Testis (tissue), 3 donors: ENCODE results near the gene SMARCAD1. TPM values are rescaled to one million over a fixed set of nuclear protein-coding genes. Genes with fewer than 3 reads are reported as not detected.

Source experiments
- DNase-seq: peaks from one replicate; pipeline ENCODE4 v3.0.0-alpha.2; 2019
- H3K27ac ChIP-seq, 2 donors: fragments of 200-600 bp; sonication (generic); one replicate each; pipeline ENCODE4 v1.5.1; 2019
- H3K27me3 ChIP-seq: fragments of 200-600 bp; sonication (generic); one replicate; pipeline ENCODE4 v1.5.1; 2019
- H3K36me3 ChIP-seq: fragments of 200-600 bp; sonication (generic); one replicate; pipeline ENCODE4 v1.5.1; 2017; ENCODE audit warnings: low read depth; ENCODE audit errors: missing control alignments
- H3K4me1 ChIP-seq: fragments of 200-600 bp; sonication (generic); one replicate; pipeline ENCODE4 v1.5.1; 2019
- H3K4me3 ChIP-seq, 2 donors: fragments of 200-600 bp; sonication (generic); one replicate each; pipeline ENCODE4 v1.5.1; 2017 to 2019
- H3K9me3 ChIP-seq: fragments of 200-600 bp; sonication (generic); one replicate; pipeline ENCODE4 v1.5.1; 2017
- POLR2A ChIP-seq: fragments of 450-650 bp; IDR thresholded peaks from one replicate; pipeline ENCODE4 v1.6.1; 2017; ENCODE audit warnings: antibody characterized with exemption, mild to moderate bottlenecking, moderate library complexity
- WGBS, 2 donors: methylation state at CpG; one replicate each; pipeline ENCODE4 v1.1.5; 2018; 5-methylcytosine and 5-hydroxymethylcytosine counted together
- intact Hi-C: fragments of 100-400 bp; cut with DNase I; formaldehyde crosslinking; loops from one replicate; pipeline ENCODE4 v1.15.1; 2023; ENCODE audit warnings: low total_unique reads
- polyA plus RNA-seq: library from polyadenylated mRNA; stranded (reverse); fragments of 350-450 nt; fragmentation: Illumina TruSeq; extraction: RNeasy Lipid Tissue Mini Kit (QIAGEN cat#74804); gene quantifications from one replicate; pipeline ENCODE4 v1.2.3, GENCODE V29; 2014; ENCODE audit warnings: low read depth, low replicate concordance; ENCODE audit not compliant: insufficient read depth
- total RNA-seq, 2 donors: library from RNA; depleted of rRNA; stranded (reverse); fragments of >200 nt; gene quantifications; one replicate each; pipeline ENCODE4 v1.2.3, GENCODE V29; 2016
- TF ChIP-seq, protein P1 (sequence below), 3 experiments: fragments of 450-650 bp in 2 of 3; fragments of 200-600 bp in 1 of 3; sonication (generic) in 1 of 3; IDR thresholded peaks; one replicate each; pipeline ENCODE4 v1.5.1; 2016 to 2019; ENCODE audit warnings: antibody characterized with exemption in 3 of 3, mild to moderate bottlenecking in 2 of 3, moderate library complexity in 1 of 3

SMARCAD1 gene
- total and polyA plus RNA-seq, 3 donors from 2014 or later, result 17.4 to 35.6 (median 31.7) TPM

DNA sequence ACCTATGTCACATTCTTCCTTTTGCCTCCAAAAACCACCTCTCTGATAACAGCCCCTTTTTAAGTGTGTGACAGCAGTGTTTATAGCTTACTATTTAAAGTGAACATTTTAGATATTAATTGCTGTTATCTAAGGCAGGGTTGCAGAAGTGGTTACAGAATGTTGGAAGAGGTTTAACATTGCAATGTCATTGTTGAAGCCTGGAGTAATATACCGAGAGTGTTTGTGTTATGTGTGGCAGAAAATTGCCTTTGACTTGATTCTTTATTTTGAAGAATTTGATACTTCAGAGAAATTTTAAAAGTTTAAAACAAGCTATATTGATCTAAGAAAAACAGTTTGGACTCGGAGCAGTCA, 37.1 kb downstream of the SMARCAD1 start:
- TF ChIP-seq, protein P1, sequence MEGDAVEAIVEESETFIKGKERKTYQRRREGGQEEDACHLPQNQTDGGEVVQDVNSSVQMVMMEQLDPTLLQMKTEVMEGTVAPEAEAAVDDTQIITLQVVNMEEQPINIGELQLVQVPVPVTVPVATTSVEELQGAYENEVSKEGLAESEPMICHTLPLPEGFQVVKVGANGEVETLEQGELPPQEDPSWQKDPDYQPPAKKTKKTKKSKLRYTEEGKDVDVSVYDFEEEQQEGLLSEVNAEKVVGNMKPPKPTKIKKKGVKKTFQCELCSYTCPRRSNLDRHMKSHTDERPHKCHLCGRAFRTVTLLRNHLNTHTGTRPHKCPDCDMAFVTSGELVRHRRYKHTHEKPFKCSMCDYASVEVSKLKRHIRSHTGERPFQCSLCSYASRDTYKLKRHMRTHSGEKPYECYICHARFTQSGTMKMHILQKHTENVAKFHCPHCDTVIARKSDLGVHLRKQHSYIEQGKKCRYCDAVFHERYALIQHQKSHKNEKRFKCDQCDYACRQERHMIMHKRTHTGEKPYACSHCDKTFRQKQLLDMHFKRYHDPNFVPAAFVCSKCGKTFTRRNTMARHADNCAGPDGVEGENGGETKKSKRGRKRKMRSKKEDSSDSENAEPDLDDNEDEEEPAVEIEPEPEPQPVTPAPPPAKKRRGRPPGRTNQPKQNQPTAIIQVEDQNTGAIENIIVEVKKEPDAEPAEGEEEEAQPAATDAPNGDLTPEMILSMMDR (IDR thresholded peaks at IDR 0.05), result no peak
- TF ChIP-seq POLR2A, result no peak
- H3K4me1 ChIP-seq, result no peaks in the 10 kb centered on the region
- intact Hi-C loops, result no loop called here
- no peaks in the 10 kb centered on the region for H3K27me3 ChIP-seq
- H3K36me3 ChIP-seq, result no peaks in the 10 kb centered on the region
- WGBS, 2 donors, result 65 to 82% methylated on average over 2 of the region's 2 CpGs
- H3K9me3 ChIP-seq, result no peaks in the 10 kb centered on the region
- no peak overlapping the region for H3K27ac ChIP-seq
- H3K4me3 ChIP-seq, result no peak overlapping the region
- no peak for DNase-seq

- TF ChIP-seq POLR2A, result no peak
- TF ChIP-seq, protein P1 (IDR thresholded peaks at IDR 0.05), result no peak
- no peak overlapping the region for H3K27ac ChIP-seq
- intact Hi-C loops, result no loop called here
- H3K27me3 ChIP-seq, result no peaks in the 10 kb centered on the region
- no peaks in the 10 kb centered on the region for H3K9me3 ChIP-seq
- no peak for DNase-seq
- H3K36me3 ChIP-seq, result no peaks in the 10 kb centered on the region
- H3K4me3 ChIP-seq, result no peak overlapping the region
- H3K4me1 ChIP-seq, result no peaks in the 10 kb centered on the region
Measured at GRCh38 chr4:94251094-94251493, 43.4 kb downstream of the SMARCAD1 start.

DNA sequence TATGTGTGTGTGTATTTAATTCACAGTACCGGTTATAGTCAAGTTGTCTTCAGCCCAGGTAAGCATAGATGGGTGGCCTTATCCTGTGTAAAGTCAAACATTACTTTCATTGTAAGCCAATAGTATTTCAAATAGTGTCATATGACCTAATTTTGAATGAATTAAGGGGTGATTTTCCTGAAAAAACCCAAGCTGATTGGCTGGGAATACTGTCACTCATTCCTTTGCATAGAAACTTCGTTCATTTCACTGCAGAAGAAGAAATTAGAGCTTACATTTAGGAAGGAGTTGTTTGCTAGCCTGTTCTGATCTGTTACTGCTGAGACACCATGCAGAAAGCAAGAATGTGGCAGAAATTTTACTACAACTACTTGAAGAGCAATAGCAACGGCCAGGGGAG, 45.4 kb downstream of the SMARCAD1 start:
- Histone ChIP-seq H3K27ac (no peak overlapping the region), H3K27me3 (no peaks in the 10 kb centered on the region), H3K9me3 (no peaks in the 10 kb centered on the region), H3K36me3 (no peaks in the 10 kb centered on the region), H3K4me1 (no peaks in the 10 kb centered on the region), H3K4me3 (no peak overlapping the region)
- intact Hi-C loops, result no loop called here
- DNase-seq, result no peak
- 79 to 86% methylated on average over 3 of the region's 3 CpGs for WGBS, 2 donors
- TF ChIP-seq, protein P1 (IDR thresholded peaks at IDR 0.05), result no peak
- no peak for TF ChIP-seq POLR2A

GRCh38 chr4:94256144-94256783, 48.6 kb downstream of the SMARCAD1 start:
- H3K27me3 ChIP-seq, result no peaks in the 10 kb centered on the region
- intact Hi-C loops, result no loop called here
- H3K4me1 ChIP-seq, result no peaks in the 10 kb centered on the region
- no peaks in the 10 kb centered on the region for H3K9me3 ChIP-seq
- H3K4me3 ChIP-seq, result no peak overlapping the region
- TF ChIP-seq, protein P1 (IDR thresholded peaks at IDR 0.05), result no peak
- TF ChIP-seq POLR2A, result no peak
- no peaks in the 10 kb centered on the region for H3K36me3 ChIP-seq
- WGBS, 2 donors, result 95 to 96% methylated on average over 8 of the region's 8 CpGs
- no peak overlapping the region for H3K27ac ChIP-seq
- no peak for DNase-seq

GRCh38 chr4:94256828-94257227, 49.2 kb downstream of the SMARCAD1 start:
- DNase-seq, result no peak
- Histone ChIP-seq H3K36me3 (no peaks in the 10 kb centered on the region), H3K9me3 (no peaks in the 10 kb centered on the region), H3K4me3 (no peak overlapping the region), H3K27ac (no peak overlapping the region), H3K4me1 (no peaks in the 10 kb centered on the region), H3K27me3 (no peaks in the 10 kb centered on the region)
- TF ChIP-seq, protein P1 (IDR thresholded peaks at IDR 0.05), result no peak
- no peak for TF ChIP-seq POLR2A
- intact Hi-C loops, result no loop called here
